NCI-H526 treated with DMSO at 0.1 percent for 48 hours (cell line): ENCODE measurements around the gene SLC4A8.

Experiments
- DNase-seq: peaks from one replicate; lab custom pipeline; 2025; lab: John Stamatoyannopoulos, UW

Gene SLC4A8

DNA sequence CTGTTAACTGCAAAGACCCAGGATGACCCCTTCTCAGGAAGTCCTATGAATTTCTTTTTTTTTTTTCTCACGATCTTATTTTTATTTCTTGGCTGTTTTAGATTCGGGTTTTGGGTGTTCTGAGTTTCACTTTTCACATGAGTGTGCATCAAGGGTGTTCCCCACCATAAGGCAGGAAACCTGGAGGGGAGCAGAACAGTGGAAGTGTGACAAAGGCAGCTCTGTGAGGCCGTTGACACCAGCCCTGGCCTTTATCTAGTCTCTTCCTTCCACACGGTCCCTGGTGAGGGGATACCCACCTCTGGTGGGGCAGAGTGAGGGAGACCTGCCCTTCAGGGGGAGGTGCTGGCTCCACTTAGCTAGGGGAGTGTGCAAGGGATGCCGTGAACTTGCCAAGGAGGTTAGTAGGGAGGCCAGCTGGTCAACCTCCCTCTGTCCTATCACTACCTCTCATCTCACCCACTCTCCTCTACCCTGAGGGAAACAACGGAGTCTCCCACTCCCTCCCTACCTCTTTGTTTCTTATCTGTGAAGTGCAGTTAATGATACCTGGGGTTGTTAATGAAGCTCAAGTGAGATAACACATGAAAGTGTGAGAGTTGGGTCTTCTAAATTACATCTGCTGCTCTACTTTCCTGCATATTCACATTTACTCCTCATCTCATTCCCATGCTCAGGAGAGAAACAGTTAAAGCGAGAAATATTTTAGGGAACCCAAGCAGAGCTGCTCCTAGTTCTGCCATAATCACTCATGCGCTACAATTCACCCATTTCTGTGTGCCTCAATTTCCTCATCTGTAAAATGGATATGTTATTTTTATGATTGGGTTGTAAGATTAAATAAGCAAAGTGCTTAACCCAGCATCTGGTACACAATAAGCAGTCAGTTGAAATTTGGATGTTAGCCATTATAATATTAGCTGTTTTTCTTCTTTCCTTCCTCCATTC, 29.1 kb upstream of the SLC4A8 start:
- no peak for DNase-seq

GRCh38 chr12:51397670-51398069, 27.0 kb upstream of the SLC4A8 start:
- no peak for DNase-seq

DNA sequence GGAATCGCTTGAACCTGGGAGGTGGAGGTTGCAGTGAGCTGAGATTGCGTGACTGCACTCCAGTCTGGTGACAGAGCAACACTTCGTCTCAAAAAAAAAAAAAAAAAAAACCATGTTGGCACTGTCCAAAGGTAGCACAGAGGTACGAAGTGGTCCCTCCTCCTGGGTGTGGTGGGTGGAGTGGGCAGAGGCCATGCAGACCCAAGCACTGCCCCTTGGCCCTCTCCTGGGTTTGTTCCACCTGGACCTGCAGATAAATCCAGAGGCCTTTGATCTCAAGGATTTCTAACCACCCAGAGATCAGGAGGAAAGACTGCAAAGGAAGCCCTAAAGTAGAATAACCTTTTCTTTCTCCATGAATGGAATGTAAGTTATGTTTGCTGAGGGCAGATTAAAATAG, 24.7 kb upstream of the SLC4A8 start:
- DNase-seq, result no peak

- no peak for DNase-seq
Observed at GRCh38 chr12:51401020-51401419, 23.6 kb upstream of the SLC4A8 start.

- DNase-seq, result no peak
Observed at GRCh38 chr12:51401486-51401885, 23.1 kb upstream of the SLC4A8 start.

DNA sequence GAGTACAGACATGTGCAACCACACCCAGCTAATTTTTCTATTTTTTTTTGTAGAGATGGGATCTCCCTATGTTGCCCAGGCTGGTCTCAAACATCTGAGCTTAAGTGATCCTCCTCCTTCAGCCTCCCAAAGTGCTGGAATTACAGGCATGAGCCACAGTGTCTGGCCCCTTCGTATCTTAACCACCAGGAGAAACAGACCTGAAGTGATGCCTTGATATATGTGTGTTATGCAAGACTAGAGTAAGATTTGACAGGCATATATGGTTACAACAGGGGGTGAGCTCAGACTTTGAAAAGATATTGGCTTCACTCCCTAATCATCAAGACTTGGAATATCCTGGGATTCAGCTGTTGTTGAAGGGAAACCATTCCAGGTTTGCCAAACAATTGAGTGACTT, 22.7 kb upstream of the SLC4A8 start:
- DNase-seq, result no peak

DNA sequence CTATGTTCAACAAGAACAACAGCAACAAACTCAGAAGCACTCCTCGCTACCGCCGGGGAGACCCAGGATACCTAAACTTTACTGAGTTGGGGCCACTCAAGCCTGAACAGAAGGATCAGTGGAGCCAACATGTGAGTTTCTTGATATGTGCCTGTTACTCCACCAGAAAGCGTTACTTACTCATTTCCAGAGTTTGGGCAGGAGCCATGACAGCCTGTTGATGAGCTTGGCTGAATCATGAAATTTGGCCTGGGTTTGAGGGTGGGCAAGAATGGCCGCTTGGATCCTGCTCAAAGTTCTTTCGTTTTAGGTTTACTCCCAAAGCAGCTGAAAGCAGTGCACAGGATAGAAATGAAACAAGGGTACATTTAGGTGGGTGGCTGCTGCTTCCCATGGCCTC, 21.5 kb upstream of the SLC4A8 start:
- no peak for DNase-seq

GRCh38 chr12:51403681-51404136, 20.9 kb upstream of the SLC4A8 start:
- DNase-seq, result no peak

GRCh38 chr12:51404627-51405026, 20.0 kb upstream of the SLC4A8 start:
- DNase-seq, result no peak

- peak; percentile 38 for DNase-seq
Observed at GRCh38 chr12:51405801-51406207, 18.8 kb upstream of the SLC4A8 start.

DNA sequence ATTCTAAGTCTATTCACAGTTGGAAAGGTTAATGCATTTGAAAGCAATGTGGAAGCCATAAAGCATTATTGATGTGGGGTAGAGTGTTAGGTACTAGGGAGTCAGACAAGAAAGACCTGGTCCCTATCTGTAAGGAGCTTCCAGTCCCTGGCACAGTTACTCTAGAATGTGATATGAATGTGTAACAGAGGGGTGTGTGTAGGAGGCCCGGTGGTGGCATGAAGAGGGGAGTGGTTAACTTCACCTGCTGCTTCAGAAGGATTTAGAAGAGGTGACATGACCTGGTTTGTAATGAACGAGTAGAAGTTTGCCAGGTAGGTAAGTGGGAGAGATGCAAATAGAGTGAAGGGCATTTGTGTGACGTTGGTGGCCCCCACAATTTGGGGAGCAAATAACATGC, 18.3 kb upstream of the SLC4A8 start:
- no peak for DNase-seq

- no peak for DNase-seq
Observed at GRCh38 chr12:51406859-51407258, 17.8 kb upstream of the SLC4A8 start.

DNA sequence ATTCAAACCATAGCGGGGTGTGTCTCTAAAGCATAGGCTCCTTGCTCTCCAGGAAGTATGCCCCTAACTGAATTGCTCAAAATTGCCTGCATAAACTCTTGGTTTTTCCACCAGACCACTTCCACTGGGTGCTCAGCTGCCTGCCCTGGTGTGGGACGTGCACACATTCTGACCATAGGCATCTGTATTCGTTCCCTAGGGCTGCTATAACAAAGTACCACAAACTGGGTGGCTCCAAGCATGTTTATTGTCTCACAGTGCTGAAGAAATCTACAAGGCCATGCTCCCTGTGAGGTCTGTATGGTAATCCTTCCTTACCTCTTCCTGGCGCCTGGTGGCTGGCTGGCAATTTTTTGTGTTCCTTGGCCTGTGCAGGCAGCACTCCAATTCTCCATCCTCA, 17.0 kb upstream of the SLC4A8 start:
- no peak for DNase-seq

DNA sequence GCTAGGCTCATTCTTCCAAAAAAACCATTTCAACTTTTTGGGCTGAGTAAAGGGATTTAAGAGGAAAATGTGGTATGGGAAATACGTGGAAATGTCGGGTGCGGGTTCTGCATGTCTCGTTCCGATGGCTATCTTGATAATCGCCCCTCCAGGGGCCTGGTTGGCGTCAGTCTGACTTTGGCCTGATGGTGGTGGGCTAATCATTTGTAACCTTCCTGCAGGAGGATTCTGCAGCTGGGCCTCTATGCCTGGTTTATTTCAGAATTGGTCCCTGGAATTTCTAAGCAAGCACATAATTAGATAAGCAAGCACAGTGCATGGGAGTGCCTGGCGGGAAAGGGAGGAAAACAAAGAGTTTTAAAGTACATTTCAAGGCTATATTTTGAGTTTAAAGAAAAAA, 14.8 kb upstream of the SLC4A8 start:
- no peak for DNase-seq

DNA sequence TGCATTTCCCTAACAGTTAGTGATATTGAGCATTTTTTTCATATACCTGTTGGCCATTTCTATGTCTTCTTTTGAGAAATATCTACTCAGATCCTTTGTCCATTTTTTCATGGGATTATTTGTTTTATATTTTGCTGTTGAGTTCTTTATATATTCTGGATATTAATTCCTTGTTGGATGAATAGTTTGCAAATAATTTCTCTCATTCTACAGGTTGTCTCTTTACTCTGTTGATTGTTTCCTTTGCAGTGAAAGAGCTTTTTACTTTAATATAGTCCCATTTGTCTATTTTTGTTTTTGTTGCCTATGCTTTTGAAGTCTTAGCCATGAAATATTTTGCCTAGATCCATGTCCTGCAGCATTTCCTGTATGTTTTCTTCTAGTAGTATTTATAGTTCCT, 11.5 kb upstream of the SLC4A8 start:
- no peak for DNase-seq

DNA sequence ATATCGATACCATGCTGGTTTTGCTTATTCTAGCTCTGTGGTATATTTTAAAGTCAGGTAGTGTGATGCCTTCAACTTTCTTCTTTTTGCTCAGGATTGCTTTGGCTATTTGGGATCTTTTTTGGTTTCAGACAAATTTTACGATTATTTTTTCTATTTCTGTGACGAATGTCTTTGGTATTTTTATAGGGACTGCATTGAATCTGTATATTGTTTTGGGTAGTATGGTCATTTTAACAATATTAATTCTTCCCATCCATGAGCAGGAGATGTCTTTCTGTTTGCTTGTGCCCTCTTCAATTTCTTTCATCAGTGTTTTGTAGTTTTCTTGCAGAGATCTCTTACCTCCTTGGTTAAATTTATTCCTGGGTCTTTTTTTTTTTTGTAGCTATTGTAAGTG, 10.8 kb upstream of the SLC4A8 start:
- DNase-seq, result no peak

- DNase-seq, result no peak
Observed at GRCh38 chr12:51415931-51416330, 8.7 kb upstream of the SLC4A8 start.

- no peak for DNase-seq
Observed at GRCh38 chr12:51417826-51418225, 6.8 kb upstream of the SLC4A8 start.

DNA sequence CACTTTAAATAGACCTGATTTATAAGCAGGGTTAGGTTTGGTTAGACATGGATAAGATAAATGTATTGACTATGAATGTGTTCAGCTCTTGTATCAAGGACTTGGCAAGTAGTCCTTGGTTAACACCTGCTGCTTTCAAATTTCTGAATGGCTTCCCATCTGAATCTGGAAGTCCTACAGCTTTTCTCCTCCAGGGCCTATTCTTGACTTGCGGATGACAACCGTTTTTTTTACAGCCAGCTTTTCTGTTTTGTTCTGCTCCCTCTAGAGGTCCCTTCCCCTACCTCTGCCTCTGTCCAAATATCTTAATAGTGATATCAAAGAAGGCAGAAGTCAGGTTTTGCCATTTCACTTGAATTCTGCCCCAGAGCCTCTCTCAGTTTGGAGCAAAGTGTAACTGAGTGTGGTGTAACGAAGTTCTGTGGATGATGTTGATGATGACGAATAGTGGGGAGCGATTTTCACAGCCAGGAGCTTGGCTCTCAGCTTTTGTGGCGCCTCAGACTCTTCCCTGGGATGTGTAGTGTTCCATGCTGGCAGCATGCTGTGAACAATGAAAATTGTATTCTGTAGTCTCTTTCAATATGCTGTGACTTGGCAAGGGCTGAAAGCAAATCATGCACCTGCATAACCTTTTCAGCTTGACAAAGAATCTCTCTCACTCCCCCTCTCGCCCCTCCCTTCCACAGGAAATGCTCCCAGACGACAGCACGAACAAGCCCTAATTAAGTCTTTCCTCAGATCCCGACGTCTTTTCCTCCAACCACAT, 5.0 kb upstream of the SLC4A8 start:
- DNase-seq, result no peak

DNA sequence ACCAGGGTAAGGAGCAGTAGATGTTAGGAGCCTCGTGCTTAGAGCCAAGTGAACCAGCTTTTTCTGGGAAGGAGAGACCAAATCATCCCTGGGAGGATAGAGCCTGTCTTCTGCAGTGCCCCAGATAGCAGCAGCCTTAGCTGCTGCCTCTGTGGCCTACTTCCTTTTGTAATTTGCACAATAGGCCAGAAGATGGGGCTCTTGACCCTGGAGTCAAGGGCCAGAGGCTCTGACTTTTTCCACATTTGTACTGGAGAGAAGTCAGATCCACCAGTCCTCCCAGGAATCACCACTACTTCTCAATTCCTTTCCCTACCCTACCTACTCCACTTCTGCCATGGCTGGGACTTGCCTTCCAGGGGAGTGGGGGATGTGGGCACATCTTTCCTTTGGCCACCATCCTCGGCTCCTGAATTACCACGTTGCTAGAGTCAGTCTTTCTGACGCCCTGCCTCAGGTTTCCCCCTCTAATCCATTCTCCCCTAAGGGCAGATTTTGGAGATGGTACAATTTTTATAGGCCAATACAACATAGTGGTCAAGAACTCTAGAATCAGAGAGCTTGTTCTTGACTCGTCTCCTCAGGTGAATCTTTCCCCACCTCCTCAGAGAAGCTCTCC, 3.3 kb upstream of the SLC4A8 start:
- peak; percentile 20 for DNase-seq

GRCh38 chr12:51424094-51424661, 453 bp upstream of the SLC4A8 start:
- DNase-seq, result no peak

DNA sequence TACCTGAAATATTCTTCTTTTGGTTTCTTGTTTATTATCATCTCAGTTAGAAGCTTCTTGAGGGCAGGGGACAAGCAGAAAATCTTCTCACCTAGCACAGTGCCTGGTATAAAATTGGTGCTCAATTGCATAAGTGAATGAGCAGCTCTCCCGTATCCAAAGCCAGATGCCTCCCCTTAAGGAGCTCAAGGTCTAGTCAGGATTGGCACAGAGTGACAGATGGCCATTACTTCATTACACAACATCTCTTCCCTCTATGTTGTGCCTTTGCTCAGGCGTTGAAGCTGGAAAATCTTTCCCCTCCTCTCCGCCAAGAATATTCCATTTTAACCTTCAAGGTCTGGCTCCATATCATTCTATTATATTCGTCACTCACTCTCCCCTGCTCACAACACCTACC, 3.6 kb downstream of the SLC4A8 start:
- no peak for DNase-seq
